HepG2 (cell line): ENCODE results near the gene BBS9. TPM values are rescaled to one million over a fixed set of nuclear protein-coding genes. Genes with fewer than 3 reads are reported as not detected.

Experiments
- ATAC-seq: fragments of 200-7000 bp; cut with Tn5 transposase; 3 replicates; pipeline ENCODE4 v1.9.1; 2020; ENCODE audit warnings: mild to moderate bottlenecking, moderate library complexity
- BruUV-seq: library from RNA; stranded (reverse); fragments of 400-500 nt; replicated peaks from 2 replicates; lab custom pipeline; 2021; lab: Mats Ljungman, UMichigan
- CTCF ChIA-PET: fragments of 300-600 bp; formaldehyde crosslinking; extraction: SDS; loops from one replicate; lab custom pipeline; 2021; ENCODE audit warnings: low total read pairs, inconsistent platforms, low intra/inter-chr PET ratio; lab: Yijun Ruan, JAX
- POLR2A ChIA-PET: fragments of 350-600 bp; sonication (Branson Sonifier 250); formaldehyde crosslinking; loops from one replicate; lab custom pipeline; 2020; ENCODE audit warnings: antibody characterized with exemption, inconsistent platforms; lab: Yijun Ruan, JAX
- DNase-seq: peaks from one replicate; pipeline ENCODE4 v3.0.0-alpha.2; 2015; ENCODE audit warnings: low spot score
- FAIRE-seq: peaks from 3 replicates; lab custom pipeline; 2011; peaks lifted over from hg19 to GRCh38; lab: Jason Lieb, UNC
- H2AFZ ChIP-seq: one replicate; pipeline ENCODE4 v1.6.1; 2011; ENCODE audit warnings: low read length, inconsistent platforms
- H3K27ac ChIP-seq: fragments of 300-600 bp; 3 replicates; pipeline ENCODE4 v1.8.0; 2011; ENCODE audit warnings: mixed run types, mild to moderate bottlenecking, mixed read lengths, low read length, inconsistent platforms; ENCODE audit not compliant: insufficient read depth; ENCODE audit errors: extremely low read length
- H3K27me3 ChIP-seq, 2 experiments: fragments of 200-600 bp in 1 of 2; 2 replicates in 1 of 2; 3 replicates in 1 of 2; pipeline versions ENCODE4 v1.6.0 to v1.8.0; 2011; ENCODE audit warnings: low read length in 2 of 2, mild to moderate bottlenecking in 2 of 2, moderate library complexity in 2 of 2, inconsistent platforms in 1 of 2; ENCODE audit not compliant: insufficient read depth in 2 of 2, control insufficient read depth in 1 of 2
- H3K36me3 ChIP-seq, 2 experiments: fragments of 200-600 bp in 1 of 2; replicated peaks in 1 of 2; 2 replicates in 1 of 2; 3 replicates in 1 of 2; pipeline versions ENCODE4 v1.5.1 to v1.8.0; 2011; ENCODE audit warnings: low read length in 2 of 2, inconsistent platforms in 1 of 2; ENCODE audit not compliant: insufficient read depth in 2 of 2, control insufficient read depth in 1 of 2
- H3K4me1 ChIP-seq: 2 replicates; pipeline ENCODE4 v1.5.1; 2012; ENCODE audit warnings: low read length, inconsistent platforms; ENCODE audit not compliant: insufficient read depth
- H3K4me2 ChIP-seq: 2 replicates; pipeline ENCODE4 v1.6.0; 2011; ENCODE audit warnings: low read depth, low read length, inconsistent platforms
- H3K4me3 ChIP-seq, 3 experiments: fragments of 200-600 bp in 1 of 3; sonication (generic), shearing (Covaris generic) in 1 of 3; replicated peaks in 1 of 3; 2 replicates each; pipeline ENCODE4 v1.5.1; 2011 to 2016; ENCODE audit warnings: low read length in 3 of 3, inconsistent platforms in 2 of 3, low read depth in 2 of 3, mild to moderate bottlenecking in 2 of 3, control low read depth in 1 of 3, mixed read lengths in 1 of 3; ENCODE audit not compliant: insufficient read depth in 1 of 3
- H3K79me2 ChIP-seq: one replicate; pipeline ENCODE4 v1.6.1; 2011; ENCODE audit warnings: low read length, inconsistent platforms; ENCODE audit not compliant: insufficient read depth
- H3K9ac ChIP-seq: 2 replicates; pipeline ENCODE4 v1.6.0; 2011; ENCODE audit warnings: mild to moderate bottlenecking, low read depth, low read length, inconsistent platforms; ENCODE audit not compliant: insufficient read depth
- H3K9me3 ChIP-seq: 2 replicates; pipeline ENCODE4 v1.5.1; 2012; ENCODE audit warnings: mild to moderate bottlenecking, low read length
- H4K20me1 ChIP-seq: 2 replicates; pipeline ENCODE4 v1.6.0; 2011; ENCODE audit warnings: inconsistent platforms, mild to moderate bottlenecking, low read length, moderate library complexity; ENCODE audit not compliant: insufficient read depth
- HOXA3 ChIP-seq: sonication (generic); formaldehyde crosslinking; IDR thresholded peaks from 2 replicates; pipeline ENCODE4 v1.5.0; 2020; ENCODE audit warnings: missing genetic modification reagents
- MED8 ChIP-seq: sonication (generic); formaldehyde crosslinking; IDR thresholded peaks from 2 replicates; pipeline ENCODE4 v1.8.1; 2023; ENCODE audit warnings: mild to moderate bottlenecking, missing genetic modification reagents; ENCODE audit not compliant: insufficient replicate concordance
- RFX3 ChIP-seq: IDR thresholded peaks from 2 replicates; pipeline ENCODE4 v1.6.1; 2016; ENCODE audit warnings: missing biosample characterization, missing genetic modification reagents
- SKI ChIP-seq: fragments of 450-650 bp; IDR thresholded peaks from one replicate; pipeline ENCODE4 v1.6.1; 2018; ENCODE audit warnings: mild to moderate bottlenecking; ENCODE audit not compliant: partially characterized antibody
- SP1 ChIP-seq, 2 experiments: fragments of 450-650 bp in 1 of 2; sonication (generic) in 1 of 2; formaldehyde crosslinking in 1 of 2; IDR thresholded peaks; 2 replicates each; pipeline versions ENCODE4 v1.4.0 to v1.6.1; 2016 to 2020; ENCODE audit warnings: missing genetic modification reagents in 1 of 2
- ZBTB1 ChIP-seq: sonication (generic); formaldehyde crosslinking; IDR thresholded peaks from 2 replicates; pipeline ENCODE4 v1.4.0; 2020; ENCODE audit warnings: missing genetic modification reagents, borderline replicate concordance
- ZBTB21 ChIP-seq: sonication (generic); formaldehyde crosslinking; IDR thresholded peaks from 2 replicates; pipeline ENCODE4 v1.4.0; 2020; ENCODE audit warnings: missing genetic modification reagents
- ZBTB42 ChIP-seq: sonication (generic); formaldehyde crosslinking; IDR thresholded peaks from 2 replicates; pipeline ENCODE4 v1.5.0; 2020; ENCODE audit warnings: mild to moderate bottlenecking, missing genetic modification reagents
- ZNF260 ChIP-seq: sonication (generic); formaldehyde crosslinking; IDR thresholded peaks from 2 replicates; pipeline ENCODE4 v1.4.0; 2020; ENCODE audit warnings: missing genetic modification reagents, low read depth, mild to moderate bottlenecking, borderline replicate concordance
- ZNF430 ChIP-seq: sonication (generic); formaldehyde crosslinking; IDR thresholded peaks from 2 replicates; pipeline ENCODE4 v1.9.0; 2021; ENCODE audit warnings: mild to moderate bottlenecking, missing genetic modification reagents
- WGBS: methylation state at CpG from one replicate; pipeline ENCODE4 v1.1.6; 2017; ENCODE audit warnings: low lambda C conversion rate; 5-methylcytosine and 5-hydroxymethylcytosine counted together
- in situ Hi-C: cut with HindIII; loops from 2 replicates; pipeline ENCODE4 v1.10.0; 2017; ENCODE audit warnings: low pct_unique_long_range_greater_than_20kb; ENCODE audit not compliant: extremely low pct_ligation_motif_present
- intact Hi-C: fragments of 100-400 bp; cut with micrococcal nuclease; formaldehyde crosslinking; loops from one replicate; pipeline ENCODE4 v1.10.0; 2022; ENCODE audit not compliant: unreplicated experiment
- polyA plus RNA-seq, 8 experiments: library from polyadenylated mRNA; depleted of rRNA in 3 of 8; stranded (reverse) in 7 of 8; unstranded in 1 of 8; fragments of >200 nt; fragmentation: Illumina TruSeq in 4 of 8; extraction: Trizol in 4 of 8; gene quantifications; 2 replicates each; pipeline versions ENCODE4 v1.2.1 to v1.2.3, GENCODE V29; 2011 to 2016; ENCODE audit warnings: low read depth in 4 of 8, missing spikeins in 1 of 8, mixed read lengths in 1 of 8; ENCODE audit not compliant: insufficient read depth in 1 of 8
- total RNA-seq, 5 experiments: library from RNA; depleted of rRNA; stranded (reverse); fragments of >200 nt; fragmentation: Illumina TruSeq; extraction: Trizol; gene quantifications; 2 replicates each; pipeline ENCODE4 v1.2.3, GENCODE V29; 2016; ENCODE audit warnings: low read depth in 1 of 5
- TF ChIP-seq, protein P1 (sequence below): sonication (generic); formaldehyde crosslinking; IDR thresholded peaks from 2 replicates; pipeline ENCODE4 v1.8.1; 2023; ENCODE audit warnings: mild to moderate bottlenecking, missing genetic modification reagents, borderline replicate concordance
- TF ChIP-seq, protein P2 (sequence below): sonication (generic); formaldehyde crosslinking; IDR thresholded peaks from 2 replicates; pipeline ENCODE4 v1.4.0; 2020; ENCODE audit warnings: missing genetic modification reagents
- TF ChIP-seq, protein P3 (sequence below): sonication (generic); formaldehyde crosslinking; IDR thresholded peaks from 2 replicates; pipeline ENCODE4 v1.8.0; 2022; ENCODE audit warnings: missing genetic modification reagents, mild to moderate bottlenecking, moderate library complexity, borderline replicate concordance
- TF ChIP-seq, protein P4 (sequence below): sonication (generic); formaldehyde crosslinking; IDR thresholded peaks from 2 replicates; pipeline ENCODE4 v1.9.0; 2021; ENCODE audit warnings: mild to moderate bottlenecking, missing genetic modification reagents

Gene BBS9
- total and polyA plus RNA-seq, 2 of the 13 experiments (the other 11 are each of a cell fraction or from before 2014, with no cell fraction given): 5.1 to 7.8 TPM

DNA sequence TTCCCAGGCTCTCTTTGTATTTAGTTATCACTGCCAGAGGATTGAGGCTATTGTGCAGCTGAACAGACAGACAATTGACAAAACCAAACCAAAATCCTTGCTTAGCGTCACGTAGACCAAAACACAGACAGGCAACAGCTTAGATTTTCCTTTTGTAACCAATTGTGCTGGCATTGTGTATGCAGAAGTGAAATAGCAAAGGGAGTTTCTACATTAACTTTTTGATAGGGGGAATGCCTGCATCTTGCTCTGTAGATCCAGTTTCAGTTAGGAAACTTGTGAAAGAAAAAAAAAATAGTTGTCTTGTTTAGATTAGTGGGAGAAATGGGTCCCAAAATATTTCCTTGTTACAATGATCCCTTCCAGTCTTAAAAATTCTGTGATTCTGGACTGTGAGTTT lies 333.8 kb downstream of the BBS9 start:
- DNase-seq (no peak), ATAC-seq (no peak), FAIRE-seq (no peak)
- 78% methylated on average over 2 of the region's 2 CpGs for WGBS
- BruUV-seq: no TSS peak
- ChIA-PET CTCF (no interaction called here), POLR2A (no interaction called here)
- H3K4me3 ChIP-seq: no peak overlapping the region
- no peaks in the 10 kb centered on the region for H3K9me3 ChIP-seq
- no peaks in the 10 kb centered on the region for H4K20me1 ChIP-seq
- no peak overlapping the region for H3K4me2 ChIP-seq
- intact Hi-C loops: no loop called here
- no peak overlapping the region for H3K9ac ChIP-seq
- H2AFZ ChIP-seq: no peak overlapping the region
- no peak overlapping the region for H3K27ac ChIP-seq
- no peaks in the 10 kb centered on the region for H3K27me3 ChIP-seq
- no peaks in the 10 kb centered on the region for H3K79me2 ChIP-seq
- H3K4me1 ChIP-seq: no peaks in the 10 kb centered on the region
- no peaks in the 10 kb centered on the region for H3K36me3 ChIP-seq
- in situ Hi-C loops: no loop called here
- TF ChIP-seq, protein P1, sequence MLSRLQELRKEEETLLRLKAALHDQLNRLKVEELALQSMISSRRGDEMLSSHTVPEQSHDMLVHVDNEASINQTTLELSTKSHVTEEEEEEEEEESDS: no peak
- no peak for TF ChIP-seq ZBTB21 (CRISPR knock-in tag)
- no peak for TF ChIP-seq ZNF430
- no peak for TF ChIP-seq ZBTB42
- no peak for TF ChIP-seq ZNF260 (CRISPR knock-in tag)
- TF ChIP-seq ZBTB1 (CRISPR knock-in tag): no peak
- TF ChIP-seq, protein P2, sequence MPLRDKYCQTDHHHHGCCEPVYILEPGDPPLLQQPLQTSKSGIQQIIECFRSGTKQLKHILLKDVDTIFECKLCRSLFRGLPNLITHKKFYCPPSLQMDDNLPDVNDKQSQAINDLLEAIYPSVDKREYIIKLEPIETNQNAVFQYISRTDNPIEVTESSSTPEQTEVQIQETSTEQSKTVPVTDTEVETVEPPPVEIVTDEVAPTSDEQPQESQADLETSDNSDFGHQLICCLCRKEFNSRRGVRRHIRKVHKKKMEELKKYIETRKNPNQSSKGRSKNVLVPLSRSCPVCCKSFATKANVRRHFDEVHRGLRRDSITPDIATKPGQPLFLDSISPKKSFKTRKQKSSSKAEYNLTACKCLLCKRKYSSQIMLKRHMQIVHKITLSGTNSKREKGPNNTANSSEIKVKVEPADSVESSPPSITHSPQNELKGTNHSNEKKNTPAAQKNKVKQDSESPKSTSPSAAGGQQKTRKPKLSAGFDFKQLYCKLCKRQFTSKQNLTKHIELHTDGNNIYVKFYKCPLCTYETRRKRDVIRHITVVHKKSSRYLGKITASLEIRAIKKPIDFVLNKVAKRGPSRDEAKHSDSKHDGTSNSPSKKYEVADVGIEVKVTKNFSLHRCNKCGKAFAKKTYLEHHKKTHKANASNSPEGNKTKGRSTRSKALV (CRISPR knock-in tag): no peak
- TF ChIP-seq, protein P3, sequence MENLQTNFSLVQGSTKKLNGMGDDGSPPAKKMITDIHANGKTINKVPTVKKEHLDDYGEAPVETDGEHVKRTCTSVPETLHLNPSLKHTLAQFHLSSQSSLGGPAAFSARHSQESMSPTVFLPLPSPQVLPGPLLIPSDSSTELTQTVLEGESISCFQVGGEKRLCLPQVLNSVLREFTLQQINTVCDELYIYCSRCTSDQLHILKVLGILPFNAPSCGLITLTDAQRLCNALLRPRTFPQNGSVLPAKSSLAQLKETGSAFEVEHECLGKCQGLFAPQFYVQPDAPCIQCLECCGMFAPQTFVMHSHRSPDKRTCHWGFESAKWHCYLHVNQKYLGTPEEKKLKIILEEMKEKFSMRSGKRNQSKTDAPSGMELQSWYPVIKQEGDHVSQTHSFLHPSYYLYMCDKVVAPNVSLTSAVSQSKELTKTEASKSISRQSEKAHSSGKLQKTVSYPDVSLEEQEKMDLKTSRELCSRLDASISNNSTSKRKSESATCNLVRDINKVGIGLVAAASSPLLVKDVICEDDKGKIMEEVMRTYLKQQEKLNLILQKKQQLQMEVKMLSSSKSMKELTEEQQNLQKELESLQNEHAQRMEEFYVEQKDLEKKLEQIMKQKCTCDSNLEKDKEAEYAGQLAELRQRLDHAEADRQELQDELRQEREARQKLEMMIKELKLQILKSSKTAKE (CRISPR knock-in tag): no peak
- TF ChIP-seq SP1 (IDR thresholded peaks at IDR 0.05): no peak
- no peak for TF ChIP-seq SP1 (CRISPR knock-in tag; IDR thresholded peaks at IDR 0.05)
- no peak for TF ChIP-seq SKI
- no peak for TF ChIP-seq RFX3
- no peak for TF ChIP-seq HOXA3 (CRISPR knock-in tag)
- TF ChIP-seq, protein P4, sequence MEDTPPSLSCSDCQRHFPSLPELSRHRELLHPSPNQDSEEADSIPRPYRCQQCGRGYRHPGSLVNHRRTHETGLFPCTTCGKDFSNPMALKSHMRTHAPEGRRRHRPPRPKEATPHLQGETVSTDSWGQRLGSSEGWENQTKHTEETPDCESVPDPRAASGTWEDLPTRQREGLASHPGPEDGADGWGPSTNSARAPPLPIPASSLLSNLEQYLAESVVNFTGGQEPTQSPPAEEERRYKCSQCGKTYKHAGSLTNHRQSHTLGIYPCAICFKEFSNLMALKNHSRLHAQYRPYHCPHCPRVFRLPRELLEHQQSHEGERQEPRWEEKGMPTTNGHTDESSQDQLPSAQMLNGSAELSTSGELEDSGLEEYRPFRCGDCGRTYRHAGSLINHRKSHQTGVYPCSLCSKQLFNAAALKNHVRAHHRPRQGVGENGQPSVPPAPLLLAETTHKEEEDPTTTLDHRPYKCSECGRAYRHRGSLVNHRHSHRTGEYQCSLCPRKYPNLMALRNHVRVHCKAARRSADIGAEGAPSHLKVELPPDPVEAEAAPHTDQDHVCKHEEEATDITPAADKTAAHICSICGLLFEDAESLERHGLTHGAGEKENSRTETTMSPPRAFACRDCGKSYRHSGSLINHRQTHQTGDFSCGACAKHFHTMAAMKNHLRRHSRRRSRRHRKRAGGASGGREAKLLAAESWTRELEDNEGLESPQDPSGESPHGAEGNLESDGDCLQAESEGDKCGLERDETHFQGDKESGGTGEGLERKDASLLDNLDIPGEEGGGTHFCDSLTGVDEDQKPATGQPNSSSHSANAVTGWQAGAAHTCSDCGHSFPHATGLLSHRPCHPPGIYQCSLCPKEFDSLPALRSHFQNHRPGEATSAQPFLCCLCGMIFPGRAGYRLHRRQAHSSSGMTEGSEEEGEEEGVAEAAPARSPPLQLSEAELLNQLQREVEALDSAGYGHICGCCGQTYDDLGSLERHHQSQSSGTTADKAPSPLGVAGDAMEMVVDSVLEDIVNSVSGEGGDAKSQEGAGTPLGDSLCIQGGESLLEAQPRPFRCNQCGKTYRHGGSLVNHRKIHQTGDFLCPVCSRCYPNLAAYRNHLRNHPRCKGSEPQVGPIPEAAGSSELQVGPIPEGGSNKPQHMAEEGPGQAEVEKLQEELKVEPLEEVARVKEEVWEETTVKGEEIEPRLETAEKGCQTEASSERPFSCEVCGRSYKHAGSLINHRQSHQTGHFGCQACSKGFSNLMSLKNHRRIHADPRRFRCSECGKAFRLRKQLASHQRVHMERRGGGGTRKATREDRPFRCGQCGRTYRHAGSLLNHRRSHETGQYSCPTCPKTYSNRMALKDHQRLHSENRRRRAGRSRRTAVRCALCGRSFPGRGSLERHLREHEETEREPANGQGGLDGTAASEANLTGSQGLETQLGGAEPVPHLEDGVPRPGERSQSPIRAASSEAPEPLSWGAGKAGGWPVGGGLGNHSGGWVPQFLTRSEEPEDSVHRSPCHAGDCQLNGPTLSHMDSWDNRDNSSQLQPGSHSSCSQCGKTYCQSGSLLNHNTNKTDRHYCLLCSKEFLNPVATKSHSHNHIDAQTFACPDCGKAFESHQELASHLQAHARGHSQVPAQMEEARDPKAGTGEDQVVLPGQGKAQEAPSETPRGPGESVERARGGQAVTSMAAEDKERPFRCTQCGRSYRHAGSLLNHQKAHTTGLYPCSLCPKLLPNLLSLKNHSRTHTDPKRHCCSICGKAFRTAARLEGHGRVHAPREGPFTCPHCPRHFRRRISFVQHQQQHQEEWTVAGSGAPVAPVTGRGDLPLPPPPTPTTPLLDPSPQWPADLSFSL: no peak
- TF ChIP-seq MED8 (CRISPR knock-in tag): no peak
